DND-41 (cell line): ENCODE measurements around the gene RNU5D-1.
A peak's percentile ranks its signal among the peaks of the same experiment; 100 is the strongest.

ENCODE experiments used
- ATAC-seq: fragments of 200-7000 bp; cut with Tn5 transposase; 3 replicates; pipeline ENCODE4 v1.9.1; 2021; ENCODE audit warnings: low read depth; ENCODE audit not compliant: insufficient read depth
- DNase-seq: peaks from one replicate; pipeline ENCODE4 v3.0.0-alpha.2; 2020
- H2AFZ ChIP-seq: 2 replicates; pipeline ENCODE4 v1.6.0; 2012; ENCODE audit warnings: low read depth, low read length
- H3K27ac ChIP-seq: 2 replicates; pipeline ENCODE4 v1.5.1; 2012; ENCODE audit warnings: low read length, inconsistent platforms
- H3K27me3 ChIP-seq: fragments of 200-600 bp; sonication (generic); 2 replicates; pipeline ENCODE4 v1.6.0; 2012; ENCODE audit warnings: low read length, mild to moderate bottlenecking, inconsistent platforms; ENCODE audit not compliant: insufficient read depth, poor library complexity
- H3K36me3 ChIP-seq: 2 replicates; pipeline ENCODE4 v1.5.1; 2012; ENCODE audit warnings: low read length, inconsistent platforms; ENCODE audit not compliant: insufficient read depth
- H3K4me1 ChIP-seq: 2 replicates; pipeline ENCODE4 v1.5.1; 2012; ENCODE audit warnings: mild to moderate bottlenecking, low read length; ENCODE audit not compliant: insufficient read depth
- H3K4me2 ChIP-seq: 2 replicates; pipeline ENCODE4 v1.6.0; 2012; ENCODE audit warnings: mild to moderate bottlenecking, moderate library complexity, low read length, inconsistent platforms; ENCODE audit not compliant: insufficient read depth
- H3K4me3 ChIP-seq, 2 experiments: fragments of 200-600 bp in 1 of 2; shearing (Covaris generic) in 1 of 2; 2 replicates each; pipeline ENCODE4 v1.5.1; 2012 to 2016; ENCODE audit warnings: inconsistent platforms in 2 of 2, low read length in 2 of 2, mild to moderate bottlenecking in 2 of 2, low read depth in 1 of 2, moderate library complexity in 1 of 2
- H3K79me2 ChIP-seq: 2 replicates; pipeline ENCODE4 v1.6.0; 2012; ENCODE audit warnings: low read length, inconsistent platforms; ENCODE audit not compliant: insufficient read depth
- H3K9ac ChIP-seq: 2 replicates; pipeline ENCODE4 v1.6.0; 2012; ENCODE audit warnings: low read depth, mild to moderate bottlenecking, inconsistent platforms, low read length, moderate library complexity
- H3K9me3 ChIP-seq: 2 replicates; pipeline ENCODE4 v1.5.1; 2012; ENCODE audit warnings: low read length, moderate library complexity, mild to moderate bottlenecking, inconsistent platforms; ENCODE audit not compliant: insufficient read depth, severe bottlenecking
- H4K20me1 ChIP-seq: 2 replicates; pipeline ENCODE4 v1.6.0; 2012; ENCODE audit warnings: low read length; ENCODE audit not compliant: insufficient read depth
- CTCF ChIP-seq: IDR thresholded peaks from 2 replicates; pipeline ENCODE4 v1.5.1; 2012; ENCODE audit warnings: borderline replicate concordance, low read length, moderate library complexity, mild to moderate bottlenecking; ENCODE audit not compliant: poor library complexity, severe bottlenecking; ENCODE audit errors: extremely low read depth
- EZH2 ChIP-seq: IDR thresholded peaks from 3 replicates; pipeline ENCODE4 v1.6.1; 2012; ENCODE audit warnings: borderline replicate concordance, low read depth, mild to moderate bottlenecking, moderate library complexity, low read length, inconsistent platforms; ENCODE audit not compliant: severe bottlenecking

The RNU5D-1 gene

GRCh38 chr1:44707959-44708831 is 22.8 kb downstream of the RNU5D-1 start:
- DNase-seq (peak; percentile 37), ATAC-seq (peak; percentile 87)
- H3K27me3 ChIP-seq, result no peaks in the 10 kb centered on the region
- H3K4me2 ChIP-seq, result peak overlapping the region; percentile 44
- peak overlapping the region; percentile 69; the same call in 1 of the 2 replicates for H2AFZ ChIP-seq
- no peaks in the 10 kb centered on the region for H3K79me2 ChIP-seq
- H3K9ac ChIP-seq, result no peak overlapping the region
- 0 out of 4 replicates have a peak overlapping the region, but pooled peaks of 1 of the 2 experiments have one; percentile 15 for H3K4me3 ChIP-seq
- no peaks in the 10 kb centered on the region for H3K9me3 ChIP-seq
- H3K4me1 ChIP-seq, result peaks cover 4% of the 10 kb centered on the region; the same call in 1 of the 2 replicates
- TF ChIP-seq EZH2, result no peak
- peak; percentile 79 for TF ChIP-seq CTCF
- no peak overlapping the region for H3K27ac ChIP-seq
- no peaks in the 10 kb centered on the region for H4K20me1 ChIP-seq
- no peaks in the 10 kb centered on the region for H3K36me3 ChIP-seq

- no peak overlapping the region for H3K27ac ChIP-seq
- DNase-seq, result no peak
- H2AFZ ChIP-seq, result no peak overlapping the region
- ATAC-seq, result no peak
- H3K4me1 ChIP-seq, result peaks cover 4% of the 10 kb centered on the region; the same call in 1 of the 2 replicates
- H3K9ac ChIP-seq, result no peak overlapping the region
- no peaks in the 10 kb centered on the region for H3K9me3 ChIP-seq
- H3K27me3 ChIP-seq, result no peaks in the 10 kb centered on the region
- no peak overlapping the region for H3K4me2 ChIP-seq
- H3K36me3 ChIP-seq, result no peaks in the 10 kb centered on the region
- no peaks in the 10 kb centered on the region for H4K20me1 ChIP-seq
- H3K4me3 ChIP-seq, result no peak overlapping the region
- TF ChIP-seq CTCF (no peak), EZH2 (no peak)
- H3K79me2 ChIP-seq, result no peaks in the 10 kb centered on the region
Measured at GRCh38 chr1:44707112-44707881, 23.7 kb downstream of the RNU5D-1 start.

GRCh38 chr1:44705938-44706337 is 25.0 kb downstream of the RNU5D-1 start:
- Histone ChIP-seq H3K4me3 (no peak overlapping the region), H3K4me1 (peaks cover 4% of the 10 kb centered on the region; the same call in 1 of the 2 replicates), H3K27ac (no peak overlapping the region), H3K27me3 (no peaks in the 10 kb centered on the region), H2AFZ (no peak overlapping the region), H3K36me3 (no peaks in the 10 kb centered on the region), H3K79me2 (no peaks in the 10 kb centered on the region), H4K20me1 (no peaks in the 10 kb centered on the region), H3K4me2 (no peak overlapping the region), H3K9me3 (no peaks in the 10 kb centered on the region), H3K9ac (no peak overlapping the region)
- no peak for TF ChIP-seq EZH2
- no peak for TF ChIP-seq CTCF
- DNase-seq (no peak), ATAC-seq (no peak)
